K562 (cell line): Measurements from ENCODE around the gene ADSS1. TPM values are rescaled to one million over a fixed set of nuclear protein-coding genes. Genes with fewer than 3 reads are reported as not detected.

ENCODE experiments used
- ATAC-seq: fragments of 200-7000 bp; cut with Tn5 transposase; 3 replicates; pipeline ENCODE4 v1.9.1; 2020; ENCODE audit warnings: moderate library complexity
- BruUV-seq: library from RNA; stranded (reverse); fragments of 400-500 nt; replicated peaks from 2 replicates; lab custom pipeline; 2021; lab: Mats Ljungman, UMichigan
- CTCF ChIA-PET: fragments of 300-600 bp; formaldehyde crosslinking; extraction: SDS; loops from one replicate; lab custom pipeline; 2021; ENCODE audit warnings: low intra/inter-chr PET ratio; lab: Yijun Ruan, JAX
- POLR2A ChIA-PET: fragments of 300-600, 350-650 bp; sonication (Branson Sonifier 250); formaldehyde crosslinking; extraction: SDS; loops from one replicate; lab custom pipeline; 2021; ENCODE audit warnings: antibody characterized with exemption, inconsistent platforms; lab: Yijun Ruan, JAX
- DNase-seq, 4 experiments: peaks; one replicate each; pipeline versions ENCODE4 v3.0.0 to v3.0.0-alpha.2; 2011 to 2018; ENCODE audit warnings: low spot score in 3 of 4, mixed read lengths in 3 of 4; ENCODE audit errors: extremely low read depth in 1 of 4
- FAIRE-seq: peaks from 2 replicates; lab custom pipeline; 2011; peaks lifted over from hg19 to GRCh38; lab: Jason Lieb, UNC
- H2AFZ ChIP-seq: 2 replicates; pipeline ENCODE4 v1.6.0; 2011; ENCODE audit warnings: low read depth, low read length, control low read depth, inconsistent platforms
- H3K27ac ChIP-seq: fragments of 200-600 bp; 3 replicates; pipeline ENCODE4 v1.8.0; 2011; ENCODE audit warnings: low read depth, mild to moderate bottlenecking, control low read depth, inconsistent platforms, low read length, moderate library complexity, mixed read lengths; ENCODE audit errors: extremely low read depth
- H3K27me3 ChIP-seq, 2 experiments: fragments of 300-600 bp in 1 of 2; 2 replicates in 1 of 2; 3 replicates in 1 of 2; pipeline versions ENCODE4 v1.6.0 to v1.8.0; 2011; ENCODE audit warnings: inconsistent platforms in 2 of 2, low read length in 2 of 2, mild to moderate bottlenecking in 1 of 2, mixed read lengths in 1 of 2, moderate library complexity in 1 of 2; ENCODE audit not compliant: control insufficient read depth in 2 of 2, insufficient read depth in 2 of 2
- H3K36me3 ChIP-seq: fragments of 300-600 bp; 3 replicates; pipeline ENCODE4 v1.8.0; 2011; ENCODE audit warnings: mild to moderate bottlenecking, low read length, inconsistent platforms; ENCODE audit not compliant: control insufficient read depth, insufficient read depth
- H3K4me1 ChIP-seq, 2 experiments: fragments of 200-600 bp in 1 of 2; replicated peaks in 1 of 2; 2 replicates in 1 of 2; 3 replicates in 1 of 2; pipeline versions ENCODE4 v1.5.1 to v1.8.0; 2011; ENCODE audit warnings: inconsistent platforms in 2 of 2, low read length in 2 of 2, mild to moderate bottlenecking in 1 of 2, mixed read lengths in 1 of 2, moderate library complexity in 1 of 2; ENCODE audit not compliant: control insufficient read depth in 2 of 2, insufficient read depth in 2 of 2
- H3K4me2 ChIP-seq: 2 replicates; pipeline ENCODE4 v1.6.1; 2011; ENCODE audit warnings: low read length, control low read depth, inconsistent platforms, mixed read lengths; ENCODE audit not compliant: insufficient read depth
- H3K4me3 ChIP-seq: fragments of 200-600 bp; sonication (generic), shearing (Covaris generic); 2 replicates; pipeline ENCODE4 v1.5.1; 2016; ENCODE audit warnings: control low read depth, inconsistent platforms
- H3K79me2 ChIP-seq: fragments of 200-600 bp; 3 replicates; pipeline ENCODE4 v1.8.0; 2011; ENCODE audit warnings: low read length, inconsistent platforms; ENCODE audit not compliant: control insufficient read depth, insufficient read depth
- H3K9ac ChIP-seq, 2 experiments: 2 replicates each; pipeline versions ENCODE4 v1.6.0 to v1.6.1; 2011; ENCODE audit warnings: low read depth in 2 of 2, low read length in 2 of 2, control low read depth in 1 of 2, inconsistent platforms in 1 of 2, mild to moderate bottlenecking in 1 of 2, mixed read lengths in 1 of 2; ENCODE audit not compliant: insufficient read depth in 1 of 2
- H3K9me1 ChIP-seq: one replicate; pipeline ENCODE4 v1.6.0; 2011; ENCODE audit warnings: inconsistent platforms, mild to moderate bottlenecking, low read length, moderate library complexity; ENCODE audit not compliant: control insufficient read depth, insufficient read depth
- H3K9me3 ChIP-seq: replicated peaks from 2 replicates; pipeline ENCODE4 v1.5.1; 2011; ENCODE audit warnings: low read depth, low read length, inconsistent platforms; ENCODE audit not compliant: control insufficient read depth, insufficient read depth
- H4K20me1 ChIP-seq: replicated peaks from 2 replicates; pipeline ENCODE4 v1.6.1; 2011; ENCODE audit warnings: low read length, inconsistent platforms, mixed read lengths; ENCODE audit not compliant: control insufficient read depth, insufficient read depth
- BCL6 ChIP-seq: fragments of 250-450 bp; sonication (Bioruptor Pico); IDR thresholded peaks from 2 replicates; pipeline ENCODE4 v1.4.0; 2020
- ELF1 ChIP-seq: fragments of 200-800 bp; sonication (Bioruptor generic); IDR thresholded peaks from 2 replicates; pipeline ENCODE4 v1.6.1; 2016; ENCODE audit warnings: missing genetic modification characterization, missing compliant biosample characterization
- ETS2 ChIP-seq: IDR thresholded peaks from 2 replicates; pipeline ENCODE4 v1.6.1; 2016; ENCODE audit warnings: borderline replicate concordance, missing genetic modification characterization, mild to moderate bottlenecking, moderate library complexity, missing compliant biosample characterization; ENCODE audit not compliant: poor library complexity, severe bottlenecking
- KLF16 ChIP-seq: IDR thresholded peaks from 2 replicates; pipeline ENCODE4 v1.6.1; 2016; ENCODE audit warnings: antibody characterized with exemption
- MAFF ChIP-seq: IDR thresholded peaks from 2 replicates; pipeline ENCODE4 v1.6.1; 2012; ENCODE audit warnings: low read length, improper control_type of control experiment
- MAFG ChIP-seq: fragments of 450-650 bp; conservative IDR thresholded peaks from 2 replicates; pipeline ENCODE4 v1.6.1; 2016; ENCODE audit warnings: missing genetic modification characterization, missing compliant biosample characterization
- MCM2 ChIP-seq: fragments of 450-650 bp; IDR thresholded peaks from 2 replicates; pipeline ENCODE4 v1.6.1; 2017; ENCODE audit warnings: low read depth, mild to moderate bottlenecking
- MIER1 ChIP-seq: fragments of 450-650 bp; IDR thresholded peaks from 2 replicates; pipeline ENCODE4 v1.6.1; 2016; ENCODE audit warnings: antibody characterized with exemption, mild to moderate bottlenecking, low read depth
- NR2C1 ChIP-seq, 2 experiments: fragments of 450-650 bp; IDR thresholded peaks; 2 replicates each; pipeline ENCODE4 v1.6.1; 2017; ENCODE audit warnings: mild to moderate bottlenecking in 2 of 2, antibody characterized with exemption in 1 of 2, inconsistent platforms in 1 of 2, missing compliant biosample characterization in 1 of 2, missing genetic modification characterization in 1 of 2
- NR2C2 ChIP-seq, 2 experiments: fragments of 200-800 bp in 1 of 2; sonication (Bioruptor generic) in 1 of 2; sonication (generic) in 1 of 2; formaldehyde crosslinking in 1 of 2; IDR thresholded peaks; 2 replicates each; pipeline versions ENCODE4 v1.6.1 to v1.8.0; 2016 to 2022; ENCODE audit warnings: mild to moderate bottlenecking in 1 of 2, missing compliant biosample characterization in 1 of 2, missing genetic modification characterization in 1 of 2, missing genetic modification reagents in 1 of 2
- NR3C1 ChIP-seq: sonication (generic); formaldehyde crosslinking; IDR thresholded peaks from 2 replicates; pipeline ENCODE4 v1.8.1; 2022; ENCODE audit warnings: missing genetic modification reagents
- POLR2A ChIP-seq: fragments of 450-650 bp; conservative IDR thresholded peaks from 2 replicates; pipeline ENCODE4 v1.6.1; 2016
- RAD51 ChIP-seq: fragments of 450-650 bp; IDR thresholded peaks from 2 replicates; pipeline ENCODE4 v1.7.1; 2016; ENCODE audit warnings: low read depth, mild to moderate bottlenecking, borderline replicate concordance
- RB1 ChIP-seq: fragments of 450-650 bp; IDR thresholded peaks from 2 replicates; pipeline ENCODE4 v1.6.1; 2017; ENCODE audit warnings: low read depth, mild to moderate bottlenecking
- SMAD2 ChIP-seq: fragments of 150-350 bp; IDR thresholded peaks from 2 replicates; pipeline ENCODE4 v1.6.1; 2014; ENCODE audit warnings: low read depth, mild to moderate bottlenecking, low read length
- SPI1 ChIP-seq: IDR thresholded peaks from 2 replicates; pipeline ENCODE4 v1.6.1; 2011; ENCODE audit warnings: low read depth, low read length, control low read depth, borderline replicate concordance
- TSC22D4 ChIP-seq: fragments of 450-650 bp; IDR thresholded peaks from 2 replicates; pipeline ENCODE4 v1.6.1; 2016; ENCODE audit warnings: missing genetic modification characterization, missing biosample characterization, control low read depth
- WHSC1 ChIP-seq: IDR thresholded peaks from one replicate; pipeline ENCODE4 v1.6.1; 2012; ENCODE audit warnings: low read length, control low read depth, inconsistent platforms
- XRCC3 ChIP-seq: fragments of 450-650 bp; IDR thresholded peaks from 2 replicates; pipeline ENCODE4 v1.6.1; 2017; ENCODE audit warnings: mild to moderate bottlenecking, moderate library complexity
- ZKSCAN3 ChIP-seq: fragments of 250-450 bp; sonication (Bioruptor Pico); IDR thresholded peaks from 2 replicates; pipeline ENCODE4 v1.4.0; 2020
- ZNF280B ChIP-seq: fragments of 250-450 bp; sonication (Bioruptor Pico); IDR thresholded peaks from 2 replicates; pipeline ENCODE4 v1.5.1; 2021; ENCODE audit warnings: mild to moderate bottlenecking
- ZNF316 ChIP-seq: fragments of 450-650 bp; IDR thresholded peaks from 2 replicates; pipeline ENCODE4 v1.6.1; 2016
- WGBS: fragments of 100-300 bp; shearing (Covaris generic); methylation state at CpG from one replicate; pipeline ENCODE4 v1.1.6; 2016; ENCODE audit warnings: low coverage, mixed read lengths; ENCODE audit not compliant: insufficient coverage; ENCODE audit errors: missing lambda C conversion rate; 5-methylcytosine and 5-hydroxymethylcytosine counted together
- in situ Hi-C: fragments of 300-500 bp; cut with MboI; formaldehyde crosslinking; loops from 4 replicates; pipeline ENCODE4 v1.15.0; 2018; ENCODE audit warnings: inconsistent platforms, mixed read lengths
- intact Hi-C: fragments of 100-400 bp; cut with micrococcal nuclease; formaldehyde crosslinking; loops from 2 replicates; pipeline ENCODE4 v1.14.2; 2022
- polyA plus RNA-seq, 8 experiments: library from polyadenylated mRNA; depleted of rRNA in 4 of 8; stranded (reverse) in 5 of 8; unstranded in 3 of 8; fragments of >200 nt; fragmentation: Nextera tagmentation in 2 of 8; fragmentation: Illumina TruSeq in 1 of 8; extraction: Ambion mirVana in 2 of 8; extraction: Trizol in 1 of 8; gene quantifications; 2 replicates each; pipeline versions ENCODE4 v1.2.1 to v1.2.3, GENCODE V29; 2011 to 2014; ENCODE audit warnings: inconsistent platforms in 1 of 8, missing spikeins in 1 of 8
- total RNA-seq, 7 experiments: library from RNA; depleted of rRNA in 6 of 7; stranded (reverse); fragments of >200 nt in 6 of 7; fragmentation: Illumina TruSeq in 2 of 7; extraction: Trizol in 2 of 7; gene quantifications; 2 replicates each; pipeline versions ENCODE4 v1.2.1 to v1.2.3, GENCODE V29; 2011 to 2021; ENCODE audit warnings: low replicate concordance in 1 of 7

ADSS1 gene
- total and polyA plus RNA-seq, 9 of the 15 experiments (the other 6 are each of a cell fraction or from before 2014, with no cell fraction given): 0.53 to 5.9 (median 3.9) TPM

GRCh38 chr14:104766863-104767633, 43.0 kb downstream of the ADSS1 start (continued):
- TF ChIP-seq ETS2 (tag) (no peak), MAFF (peak; percentile 55), NR2C2 (CRISPR knock-in tag; IDR thresholded peaks at IDR 0.05) (no peak; the same call in 1 of the 2 replicates), NR2C2 (tag; IDR thresholded peaks at IDR 0.05) (peak; percentile 35; the same call in 1 of the 2 replicates), ELF1 (tag) (no peak), SMAD2 (no peak), MIER1 (no peak), MAFG (tag) (peak; percentile 16; the same call in 1 of the 2 replicates), ZNF316 (peak; percentile 63), NR2C1 (IDR thresholded peaks at IDR 0.05) (peak; percentile 77), NR2C1 (tag; IDR thresholded peaks at IDR 0.05) (peak; percentile 84), KLF16 (no peak), MCM2 (no peak)

GRCh38 chr14:104767634-104767918, 43.5 kb downstream of the ADSS1 start:
- Histone ChIP-seq H4K20me1 (no peaks in the 10 kb centered on the region), H3K4me3 (no peak overlapping the region), H3K4me2 (no peak overlapping the region), H3K4me1 (peaks cover 6 to 33% of the 10 kb centered on the region in 2 experiments; a peak in 4 of 5 replicates), H3K9ac (no peak overlapping the region), H3K27ac (no peak overlapping the region), H3K79me2 (no peaks in the 10 kb centered on the region), H3K9me3 (peaks cover 6% of the 10 kb centered on the region; the same call in 1 of the 2 replicates), H3K27me3 (no peaks in the 10 kb centered on the region), H2AFZ (no peak overlapping the region), H3K9me1 (no peaks in the 10 kb centered on the region), H3K36me3 (peaks cover 27% of the 10 kb centered on the region; the same call in 1 of the 3 replicates)
- no peak for ATAC-seq
- no peak for DNase-seq
- intact Hi-C loops: loop anchor here (10.0 kb wide), 1 partner anchor 107 kb away; no protein-coding TSS in a partner anchor
- in situ Hi-C loops: loop anchor here (5.0 kb wide), 1 partner anchor 55 kb away; no protein-coding TSS in a partner anchor
- CTCF ChIA-PET: no interaction called here
- FAIRE-seq: no peak
- POLR2A ChIA-PET: interaction anchor here (1.7 kb wide), 1 partner anchor 15 kb away, joined by 6 read pairs; the partner anchor contains the start of gene SIVA1
- no TSS peak for BruUV-seq
- 54% methylated on average over 5 of the region's 5 CpGs for WGBS
- no peak for TF ChIP-seq ZKSCAN3 (CRISPR knock-in tag)
- no peak for TF ChIP-seq TSC22D4 (tag)
- no peak for TF ChIP-seq XRCC3
- no peak for TF ChIP-seq RB1
- no peak for TF ChIP-seq NR3C1 (CRISPR knock-in tag)
- TF ChIP-seq ZNF280B (CRISPR knock-in tag): no peak
- TF ChIP-seq WHSC1: no peak
- no peak for TF ChIP-seq POLR2A
- no peak for TF ChIP-seq RAD51
- no peak for TF ChIP-seq SPI1
- no peak for TF ChIP-seq BCL6 (CRISPR knock-in tag)
